Activated naive CD8-positive, alpha-beta T cell treated with anti-CD3 and anti-CD28 coated beads, Interleukin-2, amount 10 ng/mL, durations not matched to agents 7 days and 5 days (primary cell): ENCODE results near the gene NMD3. TPM values are rescaled to one million over a fixed set of nuclear protein-coding genes. Genes with fewer than 3 reads are reported as not detected.

Source experiments
- ATAC-seq: fragments of 150-1000 bp; cut with Tn5 transposase; one replicate; pipeline ENCODE4 v1.10.0; 2021; ENCODE audit warnings: low read depth, moderate library complexity
- POLR2A ChIA-PET: fragments of 350-600 bp; sonication (Branson Sonifier 250); formaldehyde crosslinking; loops from one replicate; lab custom pipeline; 2021; ENCODE audit warnings: antibody characterized with exemption; lab: Charles Lee
- DNase-seq: peaks from one replicate; pipeline ENCODE4 v3.0.0; 2021
- H3K27ac Mint-ChIP-seq: one replicate; pipeline ENCODE4 v1.8.0; 2022; ENCODE audit warnings: mild to moderate bottlenecking, mixed read lengths
- H3K27me3 Mint-ChIP-seq: one replicate; pipeline ENCODE4 v1.8.0; 2022; ENCODE audit warnings: mild to moderate bottlenecking, moderate library complexity, mixed read lengths
- H3K36me3 Mint-ChIP-seq: one replicate; pipeline ENCODE4 v1.8.0; 2021; ENCODE audit warnings: mild to moderate bottlenecking, mixed read lengths
- H3K4me1 Mint-ChIP-seq: one replicate; pipeline ENCODE4 v1.8.0; 2021; ENCODE audit warnings: mixed read lengths
- H3K4me3 Mint-ChIP-seq: one replicate; pipeline ENCODE4 v1.8.0; 2022; ENCODE audit warnings: mild to moderate bottlenecking, moderate library complexity, mixed read lengths
- H3K9me3 Mint-ChIP-seq: one replicate; pipeline ENCODE4 v1.8.0; 2021; ENCODE audit warnings: mixed read lengths
- total RNA-seq, 2 experiments: library from RNA; stranded (reverse); gene quantifications; one replicate each; pipeline ENCODE4 v1.2.3, GENCODE V29; 2021

Gene NMD3
- total RNA-seq, 2 experiments from 2014 or later, result 43.8 to 44.9 TPM

GRCh38 chr3:161250116-161250515 lies 29.0 kb downstream of the NMD3 start:
- DNase-seq, result no peak
- peaks cover 3% of the 10 kb centered on the region for H3K4me1 Mint-ChIP-seq
- POLR2A ChIA-PET, result no interaction called here
- no peaks in the 10 kb centered on the region for H3K9me3 Mint-ChIP-seq
- H3K36me3 Mint-ChIP-seq, result peaks cover 30% of the 10 kb centered on the region
- no peak overlapping the region for H3K27ac Mint-ChIP-seq
- no peak for ATAC-seq
- no peak overlapping the region for H3K4me3 Mint-ChIP-seq
- no peaks in the 10 kb centered on the region for H3K27me3 Mint-ChIP-seq

- Mint-ChIP-seq H3K4me1 (peaks cover 3% of the 10 kb centered on the region), H3K27ac (no peak overlapping the region), H3K27me3 (no peaks in the 10 kb centered on the region), H3K36me3 (peaks cover 34% of the 10 kb centered on the region), H3K9me3 (no peaks in the 10 kb centered on the region), H3K4me3 (no peak overlapping the region)
- no peak for ATAC-seq
- POLR2A ChIA-PET, result no interaction called here
- DNase-seq, result no peak
Measured at GRCh38 chr3:161251716-161252115, 30.6 kb downstream of the NMD3 start.

- POLR2A ChIA-PET, result no interaction called here
- no peak overlapping the region for H3K4me3 Mint-ChIP-seq
- H3K27me3 Mint-ChIP-seq, result no peaks in the 10 kb centered on the region
- H3K4me1 Mint-ChIP-seq, result peaks cover under 1% of the 10 kb centered on the region
- H3K9me3 Mint-ChIP-seq, result no peaks in the 10 kb centered on the region
- no peak overlapping the region for H3K27ac Mint-ChIP-seq
- ATAC-seq (no peak), DNase-seq (no peak)
- peaks cover 33% of the 10 kb centered on the region for H3K36me3 Mint-ChIP-seq
Measured at GRCh38 chr3:161252143-161252542, 31.0 kb downstream of the NMD3 start.

GRCh38 chr3:161253711-161254110 lies 32.6 kb downstream of the NMD3 start:
- Mint-ChIP-seq H3K27me3 (no peaks in the 10 kb centered on the region), H3K4me3 (no peak overlapping the region), H3K27ac (no peak overlapping the region), H3K9me3 (peaks cover 2% of the 10 kb centered on the region), H3K36me3 (peaks cover 42% of the 10 kb centered on the region), H3K4me1 (no peaks in the 10 kb centered on the region)
- DNase-seq (no peak), ATAC-seq (no peak)
- POLR2A ChIA-PET, result no interaction called here

GRCh38 chr3:161254861-161255260 lies 33.8 kb downstream of the NMD3 start:
- no peaks in the 10 kb centered on the region for H3K4me1 Mint-ChIP-seq
- no peaks in the 10 kb centered on the region for H3K27me3 Mint-ChIP-seq
- DNase-seq (no peak), ATAC-seq (no peak)
- no peak overlapping the region for H3K4me3 Mint-ChIP-seq
- POLR2A ChIA-PET, result interaction anchor here (0.5 kb wide), 1 partner anchor 28 kb away, joined by 3 read pairs; no protein-coding TSS in a partner anchor
- H3K9me3 Mint-ChIP-seq, result peaks cover 2% of the 10 kb centered on the region
- H3K36me3 Mint-ChIP-seq, result peaks cover 40% of the 10 kb centered on the region
- H3K27ac Mint-ChIP-seq, result no peak overlapping the region

- POLR2A ChIA-PET, result interaction anchor here (0.6 kb wide), 1 partner anchor 42 kb away, joined by 6 read pairs; no protein-coding TSS in a partner anchor
- Mint-ChIP-seq H3K4me3 (no peak overlapping the region), H3K36me3 (peaks cover 50% of the 10 kb centered on the region), H3K4me1 (peaks cover 11% of the 10 kb centered on the region), H3K9me3 (peaks cover 17% of the 10 kb centered on the region), H3K27me3 (no peaks in the 10 kb centered on the region), H3K27ac (no peak overlapping the region)
- DNase-seq (no peak), ATAC-seq (no peak)
Measured at GRCh38 chr3:161263057-161263456, 41.9 kb downstream of the NMD3 start.

- DNase-seq (no peak), ATAC-seq (no peak)
- H3K4me3 Mint-ChIP-seq, result no peak overlapping the region
- peaks cover 44% of the 10 kb centered on the region for H3K36me3 Mint-ChIP-seq
- peaks cover 15% of the 10 kb centered on the region for H3K9me3 Mint-ChIP-seq
- peaks cover 11% of the 10 kb centered on the region for H3K4me1 Mint-ChIP-seq
- POLR2A ChIA-PET, result no interaction called here
- H3K27me3 Mint-ChIP-seq, result no peaks in the 10 kb centered on the region
- no peak overlapping the region for H3K27ac Mint-ChIP-seq
Measured at GRCh38 chr3:161264852-161265251, 43.7 kb downstream of the NMD3 start.

- no peak for ATAC-seq
- DNase-seq, result no peak
- no peak overlapping the region for H3K4me3 Mint-ChIP-seq
- peaks cover 13% of the 10 kb centered on the region for H3K9me3 Mint-ChIP-seq
- peaks cover 33% of the 10 kb centered on the region for H3K36me3 Mint-ChIP-seq
- no peaks in the 10 kb centered on the region for H3K27me3 Mint-ChIP-seq
- H3K4me1 Mint-ChIP-seq, result peaks cover 11% of the 10 kb centered on the region
- POLR2A ChIA-PET, result no interaction called here
- no peak overlapping the region for H3K27ac Mint-ChIP-seq
Measured at GRCh38 chr3:161265916-161266571, 44.9 kb downstream of the NMD3 start.

GRCh38 chr3:161266731-161267150 lies 45.6 kb downstream of the NMD3 start:
- POLR2A ChIA-PET, result no interaction called here
- Mint-ChIP-seq H3K4me3 (no peak overlapping the region), H3K9me3 (peaks cover 11% of the 10 kb centered on the region), H3K4me1 (peaks cover 15% of the 10 kb centered on the region), H3K27ac (no peak overlapping the region), H3K36me3 (peaks cover 28% of the 10 kb centered on the region), H3K27me3 (no peaks in the 10 kb centered on the region)
- DNase-seq (no peak), ATAC-seq (no peak)

- H3K36me3 Mint-ChIP-seq, result peaks cover 20% of the 10 kb centered on the region
- peaks cover 13% of the 10 kb centered on the region for H3K4me1 Mint-ChIP-seq
- POLR2A ChIA-PET, result no interaction called here
- no peak overlapping the region for H3K4me3 Mint-ChIP-seq
- no peaks in the 10 kb centered on the region for H3K27me3 Mint-ChIP-seq
- peaks cover 10% of the 10 kb centered on the region for H3K9me3 Mint-ChIP-seq
- no peak overlapping the region for H3K27ac Mint-ChIP-seq
- DNase-seq (no peak), ATAC-seq (no peak)
Measured at GRCh38 chr3:161267646-161268045, 46.5 kb downstream of the NMD3 start.

- Mint-ChIP-seq H3K9me3 (peaks cover 9% of the 10 kb centered on the region), H3K27ac (no peak overlapping the region), H3K36me3 (peaks cover 16% of the 10 kb centered on the region), H3K27me3 (no peaks in the 10 kb centered on the region), H3K4me1 (peaks cover 9% of the 10 kb centered on the region), H3K4me3 (no peak overlapping the region)
- DNase-seq (no peak), ATAC-seq (no peak)
- POLR2A ChIA-PET, result no interaction called here
Measured at GRCh38 chr3:161268601-161269000, 47.5 kb downstream of the NMD3 start.

- POLR2A ChIA-PET, result interaction anchor here (0.6 kb wide), 1 partner anchor 44 kb away, joined by 4 read pairs; no protein-coding TSS in a partner anchor
- DNase-seq (no peak), ATAC-seq (no peak)
- no peaks in the 10 kb centered on the region for H3K9me3 Mint-ChIP-seq
- H3K27ac Mint-ChIP-seq, result no peak overlapping the region
- H3K27me3 Mint-ChIP-seq, result peaks cover 2% of the 10 kb centered on the region
- H3K36me3 Mint-ChIP-seq, result no peaks in the 10 kb centered on the region
- H3K4me1 Mint-ChIP-seq, result peaks cover 11% of the 10 kb centered on the region
- no peak overlapping the region for H3K4me3 Mint-ChIP-seq
Measured at GRCh38 chr3:161270991-161271390, 49.9 kb downstream of the NMD3 start.

GRCh38 chr3:161271646-161272045 lies 50.5 kb downstream of the NMD3 start:
- Mint-ChIP-seq H3K9me3 (no peaks in the 10 kb centered on the region), H3K4me3 (no peak overlapping the region), H3K4me1 (peaks cover 11% of the 10 kb centered on the region), H3K27me3 (peaks cover 2% of the 10 kb centered on the region), H3K27ac (no peak overlapping the region), H3K36me3 (no peaks in the 10 kb centered on the region)
- DNase-seq (no peak), ATAC-seq (no peak)
- POLR2A ChIA-PET, result no interaction called here

- H3K27me3 Mint-ChIP-seq, result peaks cover 2% of the 10 kb centered on the region
- POLR2A ChIA-PET, result no interaction called here
Measured at GRCh38 chr3:161272524-161272923, 51.4 kb downstream of the NMD3 start.

More at GRCh38 chr3:161272524-161272923, 51.4 kb downstream of the NMD3 start:
- Mint-ChIP-seq H3K27ac (no peak overlapping the region), H3K4me3 (no peak overlapping the region), H3K36me3 (peaks cover 2% of the 10 kb centered on the region), H3K9me3 (peaks cover 6% of the 10 kb centered on the region), H3K4me1 (peaks cover 11% of the 10 kb centered on the region)
- no peak for ATAC-seq
- DNase-seq, result no peak
